Endometrial microvascular endothelial cells (primary cell): ENCODE results near the gene PPP1R14B. TPM values are rescaled to one million over a fixed set of nuclear protein-coding genes. Genes with fewer than 3 reads are reported as not detected.

Experiments
- in situ Hi-C: cut with HindIII; loops from 2 replicates; pipeline ENCODE4 v1.10.0; 2017; ENCODE audit warnings: low sequenced_read_pairs, low pct_unique_long_range_greater_than_20kb; ENCODE audit errors: inconsistent ontology term
- total RNA-seq: library from RNA; depleted of rRNA; stranded (reverse); fragments of >200 nt; gene quantifications from one replicate; pipeline ENCODE4 v1.2.3, GENCODE V29; 2015; ENCODE audit errors: inconsistent ontology term

The PPP1R14B gene
- total RNA-seq, 1 donor from 2014 or later: 283 TPM

GRCh38 chr11:64284048-64284961 is 37.6 kb upstream of the PPP1R14B start, which contains the start of gene BAD:
Gene BAD, minus strand, starts transcription at chr11:64284665. Its CDS starts 297 bp downstream, at chr11:64284368.
- in situ Hi-C loops: no loop called here

DNA sequence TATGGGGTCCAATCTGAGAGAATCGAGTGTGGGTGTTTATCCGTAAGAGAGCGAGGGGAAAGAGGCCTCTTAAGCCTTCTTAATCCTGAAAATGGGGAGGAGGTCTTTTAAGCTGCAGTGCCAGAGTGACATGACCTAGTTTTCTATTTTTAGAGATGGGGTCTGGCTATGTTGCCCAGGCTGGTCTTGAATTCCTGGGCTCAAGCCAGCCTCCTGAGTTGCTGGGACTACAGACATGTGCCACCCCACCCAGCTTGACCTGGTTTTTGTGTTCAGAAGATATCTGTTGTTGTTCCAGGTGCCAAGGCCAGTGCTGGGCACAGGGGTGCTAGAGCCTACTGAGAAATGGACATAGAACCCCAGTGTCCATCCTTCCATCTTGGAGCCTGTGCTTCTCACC is 36.3 kb upstream of the PPP1R14B start:
- in situ Hi-C loops: no loop called here

- in situ Hi-C loops: no loop called here
Measured at GRCh38 chr11:64281957-64282770, 35.4 kb upstream of the PPP1R14B start.

DNA sequence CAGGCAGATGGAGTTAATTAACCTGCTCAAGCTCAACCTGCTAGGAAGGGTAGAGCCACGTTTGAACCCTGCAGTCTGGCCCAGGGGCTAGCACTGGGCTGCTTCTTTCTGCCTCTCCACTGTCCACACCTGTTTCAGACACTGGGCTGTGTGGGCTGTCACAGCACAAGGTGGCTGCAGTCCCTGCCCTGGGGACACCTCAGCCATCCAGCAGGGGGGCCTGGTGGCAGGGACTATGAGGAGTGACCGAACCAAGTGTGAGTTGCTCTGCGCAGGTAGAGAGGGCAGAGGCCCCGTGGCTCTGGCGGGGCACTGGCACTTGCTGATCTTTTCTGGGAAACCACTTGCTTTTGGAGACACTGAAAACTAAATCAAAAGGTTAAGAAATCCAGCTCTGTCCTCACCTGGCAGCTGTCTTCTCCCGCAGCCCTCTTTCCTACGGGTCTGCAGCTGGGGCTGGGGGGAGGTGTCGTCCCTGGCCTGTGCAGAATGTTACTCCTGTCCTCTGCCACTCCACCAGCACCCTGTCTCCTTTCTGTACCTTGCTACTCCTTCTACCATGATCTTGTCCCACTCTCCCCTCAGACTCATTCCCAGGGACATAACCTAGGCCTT is 31.9 kb upstream of the PPP1R14B start:
- in situ Hi-C loops: no loop called here

GRCh38 chr11:64276653-64277431 is 30.1 kb upstream of the PPP1R14B start:
- in situ Hi-C loops: no loop called here

- in situ Hi-C loops: no loop called here
Measured at GRCh38 chr11:64275841-64276240, 29.1 kb upstream of the PPP1R14B start.

DNA sequence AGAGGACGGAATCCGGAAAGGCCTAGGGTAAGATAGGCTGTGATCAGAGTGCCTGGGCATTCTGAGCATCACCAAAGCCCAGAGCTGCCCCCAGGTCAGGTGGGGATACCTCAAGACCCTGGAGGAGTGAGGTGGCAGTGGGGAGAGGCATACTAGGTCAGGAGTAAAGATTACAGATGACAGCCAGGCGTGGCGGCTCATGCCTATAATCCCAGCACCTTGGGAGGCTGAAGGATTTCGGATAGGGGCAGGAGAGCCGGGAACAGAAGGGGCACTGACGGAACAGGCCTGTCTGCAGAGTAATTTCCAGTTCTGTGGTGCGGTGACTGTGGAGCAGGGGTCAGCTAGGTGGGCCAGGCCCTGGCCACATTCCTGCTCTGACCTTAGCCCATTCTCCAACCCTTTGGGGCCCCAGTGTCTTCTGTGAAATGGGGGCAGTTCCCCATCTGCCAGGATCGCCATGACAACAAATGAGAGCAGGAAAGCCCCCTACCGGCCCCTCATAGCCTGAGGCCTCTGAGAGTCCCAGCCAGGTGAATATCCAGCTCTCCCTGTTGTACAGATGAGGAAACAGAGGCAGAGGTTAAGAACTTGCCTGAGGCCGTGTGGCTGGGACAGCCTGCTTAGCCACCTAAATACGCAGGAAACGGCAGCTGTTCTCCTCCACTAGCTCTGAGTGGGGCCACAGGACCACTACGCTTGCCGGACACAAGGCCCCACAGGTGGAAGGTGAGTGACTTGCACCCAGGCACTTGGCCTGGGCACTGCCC is 28.5 kb upstream of the PPP1R14B start:
- in situ Hi-C loops: no loop called here

DNA sequence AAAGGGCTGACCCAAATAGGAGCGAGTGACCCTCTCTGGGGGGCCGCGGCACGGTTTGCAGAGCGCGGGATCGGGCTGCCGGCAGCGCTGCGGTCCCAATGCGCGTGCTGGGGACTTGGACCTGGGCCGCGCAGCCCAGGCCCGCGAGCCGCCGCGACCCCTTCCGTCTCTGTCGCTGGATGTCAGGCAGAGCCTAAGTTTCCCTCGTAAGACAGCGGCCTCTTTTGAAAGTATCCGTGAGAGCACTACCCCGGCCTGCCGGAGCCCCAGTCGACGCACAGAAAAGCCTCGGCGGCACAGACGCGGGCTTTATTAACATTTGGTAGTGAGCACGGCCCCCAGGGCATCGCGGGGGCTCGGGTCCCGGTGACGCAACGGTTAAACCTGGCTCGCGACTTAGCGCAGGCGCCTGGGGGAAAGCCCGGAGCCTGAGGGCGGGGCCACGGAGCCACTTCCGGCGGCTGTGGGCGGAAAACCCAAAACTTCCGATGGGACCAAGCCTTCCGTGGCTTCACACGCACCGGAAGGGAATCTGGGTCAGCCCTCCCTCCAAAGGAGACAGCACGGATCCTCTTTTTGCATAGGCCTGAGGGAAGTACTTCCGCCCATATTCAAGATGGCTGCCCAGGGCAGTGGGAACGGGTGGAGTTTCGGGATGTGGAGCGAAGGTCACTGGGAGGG is 22.9 kb upstream of the PPP1R14B start:
- in situ Hi-C loops: no loop called here

DNA sequence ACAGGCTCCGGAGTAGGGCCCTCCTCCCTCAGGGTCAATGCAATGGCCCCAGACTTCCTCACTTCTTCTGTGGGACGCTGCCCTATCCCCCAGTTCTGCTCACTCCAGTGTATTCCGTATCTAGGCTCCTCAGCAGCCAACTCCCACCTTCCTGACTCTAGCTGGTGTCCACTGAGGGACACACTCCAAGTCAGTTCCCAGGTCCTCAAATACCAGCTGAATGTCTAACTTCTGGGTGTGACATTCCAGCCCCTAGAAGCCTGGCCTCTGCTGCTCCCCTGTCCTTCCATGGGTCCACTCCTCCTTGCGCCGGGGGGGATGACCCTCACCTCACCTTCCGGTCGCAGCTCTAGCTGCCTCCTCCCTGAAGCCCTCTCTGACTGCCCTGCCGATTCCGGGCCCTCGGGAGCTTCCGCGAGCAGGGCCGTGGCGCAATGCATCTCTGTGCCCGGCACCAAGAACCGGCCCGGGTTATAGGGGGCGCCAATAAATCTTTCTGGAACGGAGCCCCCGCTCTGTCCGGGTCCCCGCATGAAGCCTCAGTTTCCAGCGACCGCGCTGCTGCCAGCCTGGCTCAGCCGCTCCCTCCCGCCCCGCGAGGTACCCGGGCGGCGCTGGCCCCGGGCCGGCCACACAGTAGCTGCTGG is 22.3 kb upstream of the PPP1R14B start:
- in situ Hi-C loops: no loop called here

DNA sequence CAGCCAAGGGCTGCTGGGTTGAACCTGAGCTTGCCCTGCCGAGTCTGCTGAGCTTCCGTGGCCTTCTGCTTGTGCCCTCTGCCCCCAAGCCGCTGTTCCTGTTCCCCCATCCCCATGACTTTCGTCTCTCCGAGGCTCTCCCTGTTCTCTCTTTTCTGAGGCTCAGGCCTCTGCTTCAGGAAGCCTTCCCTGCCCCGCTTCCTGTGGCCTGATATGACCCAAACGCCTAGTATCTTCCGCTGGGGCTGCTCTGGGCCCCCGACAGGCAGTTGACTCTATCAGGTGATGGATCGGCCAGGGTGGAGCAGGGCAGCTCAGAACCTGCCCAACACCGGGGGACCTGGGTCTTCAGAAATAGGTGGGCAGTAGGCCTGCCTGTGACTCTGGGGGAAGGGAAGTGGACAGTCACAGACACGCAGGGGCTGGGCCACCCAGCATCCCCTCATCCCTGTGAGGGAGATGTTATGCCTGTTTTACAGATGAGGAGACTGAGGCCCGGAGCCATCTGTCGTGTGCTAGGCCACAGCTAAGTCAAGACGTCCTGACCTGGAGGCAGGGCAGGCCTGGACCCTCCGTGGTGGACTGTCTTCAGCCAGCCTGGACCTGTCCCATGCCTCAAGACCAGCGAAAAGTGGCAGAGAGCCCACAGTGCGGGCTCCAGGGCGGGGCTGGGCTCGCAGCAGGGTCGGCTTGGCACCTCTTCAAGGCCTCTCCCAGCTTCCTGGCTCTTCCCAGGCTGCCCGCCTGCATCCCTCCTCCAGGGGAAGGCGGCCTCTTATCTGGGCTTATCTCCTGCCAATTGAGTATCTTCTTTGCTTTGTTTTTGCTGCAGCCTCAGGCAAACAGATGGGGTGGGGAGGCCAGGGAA is 21.5 kb upstream of the PPP1R14B start:
- in situ Hi-C loops: no loop called here

DNA sequence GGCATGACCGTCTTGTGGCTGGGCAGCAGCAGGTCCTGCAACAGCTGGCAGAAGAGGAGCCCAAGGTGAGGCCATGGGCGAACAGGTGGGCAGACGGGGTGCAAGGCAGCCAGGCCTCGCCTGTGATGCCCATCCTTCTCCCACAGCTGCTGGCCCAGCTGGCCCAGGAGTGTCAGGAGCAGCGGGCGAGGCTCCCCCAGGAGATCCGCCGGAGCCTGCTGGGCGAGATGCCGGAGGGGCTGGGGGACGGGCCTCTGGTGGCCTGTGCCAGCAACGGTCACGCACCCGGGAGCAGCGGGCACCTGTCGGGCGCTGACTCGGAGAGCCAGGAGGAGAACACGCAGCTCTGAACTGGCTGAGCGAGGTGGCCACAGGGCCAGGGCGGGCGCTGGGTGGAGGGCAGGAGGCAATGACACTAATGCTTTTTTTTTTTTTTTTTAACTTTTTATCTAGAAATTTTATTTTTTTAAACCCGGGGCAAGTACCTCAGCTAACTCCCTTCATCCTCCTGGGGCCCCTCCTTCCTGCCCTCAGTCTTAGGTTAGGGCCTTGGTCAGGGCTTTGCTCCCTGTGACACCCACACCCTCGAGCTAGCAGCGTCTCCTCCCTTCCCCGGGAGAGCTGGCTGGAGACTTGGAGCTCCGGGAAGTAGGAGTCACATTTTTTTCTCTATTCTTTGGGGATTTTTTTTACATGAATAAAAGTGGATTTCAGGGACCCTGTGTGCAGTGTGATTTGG is 20.6 kb upstream of the PPP1R14B start:
- in situ Hi-C loops: no loop called here

DNA sequence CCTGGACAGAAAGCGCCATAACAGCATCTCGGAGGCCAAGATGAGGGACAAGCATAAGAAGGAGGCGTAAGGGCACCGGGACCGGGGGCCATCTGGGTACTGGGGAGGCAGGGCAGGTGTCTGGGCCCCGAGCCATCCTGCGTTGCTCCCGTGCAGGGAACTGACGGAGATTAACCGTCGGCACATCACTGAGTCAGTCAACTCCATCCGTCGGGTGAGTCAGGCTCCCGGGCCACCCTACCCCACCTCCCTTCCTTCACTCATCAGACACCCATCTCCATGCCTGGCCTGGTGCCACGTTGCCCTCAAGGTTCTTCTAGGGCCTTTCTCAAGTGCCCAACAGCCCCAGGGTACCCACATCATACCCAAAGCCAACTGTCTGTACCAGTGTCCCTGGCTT is 19.6 kb upstream of the PPP1R14B start:
- in situ Hi-C loops: no loop called here

- in situ Hi-C loops: no loop called here
Measured at GRCh38 chr11:64265176-64266160, 18.7 kb upstream of the PPP1R14B start.

GRCh38 chr11:64264371-64264852 is 17.7 kb upstream of the PPP1R14B start:
- in situ Hi-C loops: no loop called here
